Activated CD8-positive, alpha-beta memory T cell treated with anti-CD3 and anti-CD28 coated beads, Interleukin-2, amount 50 U/mL, for 24 hours (primary cell): ENCODE results near the gene SERINC5.
"Not testable (repeated sequence)": the region's sequence is repeated elsewhere in the genome, so short reads cannot be mapped to it uniquely, and the experiment has no call there.

Experiments used
- DNase-seq: peaks from one replicate; pipeline ENCODE4 v3.0.0-alpha.2; 2020; ENCODE audit errors: extremely low read depth

Gene SERINC5

GRCh38 chr5:80255811-80256712 is at the start of gene SERINC5:
Gene SERINC5, minus strand, starts transcription at chr5:80256048. Its CDS starts 126 bp downstream, at chr5:80255922.
- peak; percentile 49 for DNase-seq

- no peak for DNase-seq
These were observed 46.8 kb upstream of the SERINC5 start for GRCh38 chr5:80302636-80303035.

GRCh38 chr5:80301342-80301741 is 45.5 kb upstream of the SERINC5 start:
- not testable (repeated sequence) for DNase-seq

GRCh38 chr5:80300796-80301195 is 44.9 kb upstream of the SERINC5 start:
- DNase-seq, result not testable (repeated sequence)

- DNase-seq, result no peak
These were observed 44.3 kb upstream of the SERINC5 start for GRCh38 chr5:80300125-80300524.

- DNase-seq, result no peak
These were observed 43.8 kb upstream of the SERINC5 start for GRCh38 chr5:80299601-80300000.

- no peak for DNase-seq
These were observed 40.3 kb upstream of the SERINC5 start for GRCh38 chr5:80296121-80296520.

- no peak for DNase-seq
These were observed 35.9 kb upstream of the SERINC5 start for GRCh38 chr5:80291761-80292160.

GRCh38 chr5:80289320-80289719 is 33.5 kb upstream of the SERINC5 start:
- DNase-seq, result no peak

GRCh38 chr5:80288177-80288576 is 32.3 kb upstream of the SERINC5 start:
- no peak for DNase-seq

- DNase-seq, result no peak
These were observed 28.9 kb upstream of the SERINC5 start for GRCh38 chr5:80284720-80285119.

- no peak for DNase-seq
These were observed 27.5 kb upstream of the SERINC5 start for GRCh38 chr5:80283360-80283759.

GRCh38 chr5:80282054-80282453 is 26.2 kb upstream of the SERINC5 start:
- DNase-seq, result no peak

- no peak for DNase-seq
These were observed 21.3 kb upstream of the SERINC5 start for GRCh38 chr5:80277191-80277590.

- DNase-seq, result no peak
These were observed 20.3 kb upstream of the SERINC5 start for GRCh38 chr5:80276186-80276585.

GRCh38 chr5:80275347-80275746 is 19.5 kb upstream of the SERINC5 start:
- no peak for DNase-seq

- not testable (repeated sequence) for DNase-seq
These were observed 14.7 kb upstream of the SERINC5 start for GRCh38 chr5:80270543-80270942.

- no peak for DNase-seq
These were observed 14.2 kb upstream of the SERINC5 start for GRCh38 chr5:80269991-80270438.

- DNase-seq, result no peak
These were observed 13.1 kb upstream of the SERINC5 start for GRCh38 chr5:80268916-80269315.

- no peak for DNase-seq
These were observed 10.7 kb upstream of the SERINC5 start for GRCh38 chr5:80266566-80266965.

GRCh38 chr5:80260461-80260860 is 4.6 kb upstream of the SERINC5 start:
- no peak for DNase-seq

GRCh38 chr5:80259511-80260203 is 3.8 kb upstream of the SERINC5 start:
- no peak for DNase-seq

GRCh38 chr5:80255431-80255810 is 427 bp downstream of the SERINC5 start:
- DNase-seq, result no peak
